Neural progenitor cell (in vitro differentiated cells): ENCODE results near the gene LRRC53. TPM values are rescaled to one million over a fixed set of nuclear protein-coding genes. Genes with fewer than 3 reads are reported as not detected.
A peak's percentile ranks its signal among the peaks of the same experiment; 100 is the strongest.

Source experiments
- DNase-seq: peaks from one replicate; pipeline ENCODE4 v3.0.0-alpha.2; 2016; ENCODE audit warnings: low spot score
- H2AFZ ChIP-seq: fragments of 200-600 bp; sonication (generic); replicated peaks from 2 replicates; pipeline ENCODE4 v1.6.1; 2016; ENCODE audit warnings: antibody characterized with exemption
- H3F3A ChIP-seq: fragments of 200-600 bp; sonication (generic); 2 replicates; pipeline ENCODE4 v1.6.1; 2016; ENCODE audit warnings: antibody characterized with exemption, low read depth
- H3K27ac ChIP-seq: fragments of 200-600 bp; sonication (generic); 2 replicates; pipeline ENCODE4 v1.5.1; 2016; ENCODE audit warnings: mild to moderate bottlenecking
- H3K27me3 ChIP-seq: fragments of 200-600 bp; sonication (generic); 2 replicates; pipeline ENCODE4 v1.6.1; 2016; ENCODE audit warnings: mild to moderate bottlenecking, moderate library complexity
- H3K36me3 ChIP-seq: fragments of 200-600 bp; sonication (generic); 2 replicates; pipeline ENCODE4 v1.5.1; 2016
- H3K4me1 ChIP-seq: fragments of 200-600 bp; sonication (generic); 2 replicates; pipeline ENCODE4 v1.6.1; 2016; ENCODE audit warnings: mixed run types
- H3K4me2 ChIP-seq: fragments of 200-600 bp; sonication (generic); 2 replicates; pipeline ENCODE4 v1.6.1; 2016
- H3K4me3 ChIP-seq: fragments of 200-600 bp; sonication (generic); 2 replicates; pipeline ENCODE4 v1.5.1; 2016
- H3K79me2 ChIP-seq: fragments of 200-600 bp; sonication (generic); 2 replicates; pipeline ENCODE4 v1.6.1; 2016; ENCODE audit warnings: low read depth
- H3K9ac ChIP-seq: fragments of 200-600 bp; sonication (generic); 2 replicates; pipeline ENCODE4 v1.6.1; 2016
- H3K9me3 ChIP-seq: fragments of 200-600 bp; sonication (generic); 2 replicates; pipeline ENCODE4 v1.5.1; 2016; ENCODE audit warnings: low read depth
- H4K20me1 ChIP-seq: fragments of 200-600 bp; sonication (generic); 2 replicates; pipeline ENCODE4 v1.6.1; 2016; ENCODE audit warnings: low read depth
- H3K27ac Mint-ChIP-seq: 3 replicates; pipeline ENCODE4 v1.8.0; 2021; ENCODE audit warnings: mixed read lengths
- H3K27me3 Mint-ChIP-seq: 2 replicates; pipeline ENCODE4 v1.8.0; 2022; ENCODE audit warnings: low read depth, mild to moderate bottlenecking, inconsistent platforms, moderate library complexity, mixed read lengths; ENCODE audit not compliant: insufficient read depth
- H3K36me3 Mint-ChIP-seq: 3 replicates; pipeline ENCODE4 v1.8.0; 2021; ENCODE audit warnings: mixed read lengths
- H3K4me1 Mint-ChIP-seq: 3 replicates; pipeline ENCODE4 v1.8.0; 2021; ENCODE audit warnings: mixed read lengths
- H3K4me3 Mint-ChIP-seq: 3 replicates; pipeline ENCODE4 v1.8.0; 2021; ENCODE audit warnings: mild to moderate bottlenecking, moderate library complexity, mixed read lengths
- H3K9me3 Mint-ChIP-seq: 3 replicates; pipeline ENCODE4 v1.8.0; 2020; ENCODE audit warnings: mixed read lengths
- EZH2 ChIP-seq: fragments of 200-600 bp; sonication (generic); IDR thresholded peaks from 2 replicates; pipeline ENCODE4 v1.6.1; 2017; ENCODE audit warnings: antibody characterized with exemption, mild to moderate bottlenecking, moderate library complexity
- EZH2phosphoT487 ChIP-seq: fragments of 200-600 bp; sonication (generic); IDR thresholded peaks from 2 replicates; pipeline ENCODE4 v1.6.1; 2017; ENCODE audit warnings: antibody characterized with exemption
- total RNA-seq: library from RNA; depleted of rRNA; stranded (reverse); fragments of >200 nt; gene quantifications from 2 replicates; pipeline ENCODE4 v1.2.3, GENCODE V29; 2015; ENCODE audit warnings: low replicate concordance
- TF ChIP-seq, protein P1 (sequence below): fragments of 200-600 bp; sonication (generic); IDR thresholded peaks from 2 replicates; pipeline ENCODE4 v1.5.1; 2017; ENCODE audit warnings: antibody characterized with exemption, mild to moderate bottlenecking

Gene LRRC53
- total RNA-seq, 1 donor from 2014 or later: not detected

- Histone ChIP-seq H3K36me3 (no peaks in the 10 kb centered on the region), H2AFZ (no peak overlapping the region), H3K9me3 (no peaks in the 10 kb centered on the region), H3K9ac (no peak overlapping the region), H3K4me2 (no peak overlapping the region), H3K4me1 (peaks cover 6% of the 10 kb centered on the region), H3K4me3 (no peak overlapping the region), H3K79me2 (no peaks in the 10 kb centered on the region), H3F3A (no peaks in the 10 kb centered on the region), H4K20me1 (no peaks in the 10 kb centered on the region), H3K27me3 (no peaks in the 10 kb centered on the region), H3K27ac (no peak overlapping the region)
- Mint-ChIP-seq H3K36me3 (peaks cover 13% of the 10 kb centered on the region), H3K9me3 (peaks cover 19% of the 10 kb centered on the region), H3K4me1 (peaks cover 14% of the 10 kb centered on the region), H3K4me3 (no peak overlapping the region), H3K27ac (peak overlapping the region; percentile 43), H3K27me3 (no peaks in the 10 kb centered on the region)
- DNase-seq: no peak
- TF ChIP-seq, protein P1, sequence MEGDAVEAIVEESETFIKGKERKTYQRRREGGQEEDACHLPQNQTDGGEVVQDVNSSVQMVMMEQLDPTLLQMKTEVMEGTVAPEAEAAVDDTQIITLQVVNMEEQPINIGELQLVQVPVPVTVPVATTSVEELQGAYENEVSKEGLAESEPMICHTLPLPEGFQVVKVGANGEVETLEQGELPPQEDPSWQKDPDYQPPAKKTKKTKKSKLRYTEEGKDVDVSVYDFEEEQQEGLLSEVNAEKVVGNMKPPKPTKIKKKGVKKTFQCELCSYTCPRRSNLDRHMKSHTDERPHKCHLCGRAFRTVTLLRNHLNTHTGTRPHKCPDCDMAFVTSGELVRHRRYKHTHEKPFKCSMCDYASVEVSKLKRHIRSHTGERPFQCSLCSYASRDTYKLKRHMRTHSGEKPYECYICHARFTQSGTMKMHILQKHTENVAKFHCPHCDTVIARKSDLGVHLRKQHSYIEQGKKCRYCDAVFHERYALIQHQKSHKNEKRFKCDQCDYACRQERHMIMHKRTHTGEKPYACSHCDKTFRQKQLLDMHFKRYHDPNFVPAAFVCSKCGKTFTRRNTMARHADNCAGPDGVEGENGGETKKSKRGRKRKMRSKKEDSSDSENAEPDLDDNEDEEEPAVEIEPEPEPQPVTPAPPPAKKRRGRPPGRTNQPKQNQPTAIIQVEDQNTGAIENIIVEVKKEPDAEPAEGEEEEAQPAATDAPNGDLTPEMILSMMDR: no peak
- TF ChIP-seq EZH2 (no peak), EZH2phosphoT487 (no peak)
These were observed 49.0 kb downstream of the LRRC53 start for GRCh38 chr1:74463333-74463988.

GRCh38 chr1:74457253-74457652 lies 55.2 kb downstream of the LRRC53 start:
- no peak overlapping the region for H3K4me3 Mint-ChIP-seq
- H3K9me3 ChIP-seq: no peaks in the 10 kb centered on the region
- H3K4me1 ChIP-seq: no peaks in the 10 kb centered on the region
- H3K4me3 ChIP-seq: no peak overlapping the region
- H3K36me3 Mint-ChIP-seq: no peaks in the 10 kb centered on the region
- no peaks in the 10 kb centered on the region for H3F3A ChIP-seq
- H3K27me3 ChIP-seq: no peaks in the 10 kb centered on the region
- no peaks in the 10 kb centered on the region for H3K27me3 Mint-ChIP-seq
- no peak overlapping the region for H3K9ac ChIP-seq
- H3K79me2 ChIP-seq: no peaks in the 10 kb centered on the region
- no peak overlapping the region for H3K27ac ChIP-seq
- no peak for DNase-seq
- H3K4me2 ChIP-seq: no peak overlapping the region
- H3K9me3 Mint-ChIP-seq: no peaks in the 10 kb centered on the region
- no peak overlapping the region for H3K27ac Mint-ChIP-seq
- no peaks in the 10 kb centered on the region for H4K20me1 ChIP-seq
- no peak overlapping the region for H2AFZ ChIP-seq
- peaks cover 8% of the 10 kb centered on the region for H3K4me1 Mint-ChIP-seq
- no peaks in the 10 kb centered on the region for H3K36me3 ChIP-seq
- TF ChIP-seq EZH2 (no peak), EZH2phosphoT487 (no peak)
- TF ChIP-seq, protein P1: no peak

GRCh38 chr1:74455390-74455789 lies 57.0 kb downstream of the LRRC53 start:
- no peaks in the 10 kb centered on the region for H3K27me3 ChIP-seq
- H3K36me3 Mint-ChIP-seq: no peaks in the 10 kb centered on the region
- no peaks in the 10 kb centered on the region for H3K4me1 ChIP-seq
- no peak for TF ChIP-seq EZH2
- TF ChIP-seq, protein P1: no peak
- no peak for TF ChIP-seq EZH2phosphoT487
- peaks cover 3% of the 10 kb centered on the region for H3K9me3 Mint-ChIP-seq
- no peak overlapping the region for H3K9ac ChIP-seq
- H3K27ac ChIP-seq: no peak overlapping the region
- DNase-seq: no peak
- H3F3A ChIP-seq: no peaks in the 10 kb centered on the region
- H3K36me3 ChIP-seq: no peaks in the 10 kb centered on the region
- H3K4me1 Mint-ChIP-seq: peaks cover 8% of the 10 kb centered on the region
- H3K79me2 ChIP-seq: no peaks in the 10 kb centered on the region
- H4K20me1 ChIP-seq: no peaks in the 10 kb centered on the region
- no peaks in the 10 kb centered on the region for H3K27me3 Mint-ChIP-seq
- H3K9me3 ChIP-seq: no peaks in the 10 kb centered on the region
- H3K4me3 ChIP-seq: no peak overlapping the region
- no peak overlapping the region for H3K4me3 Mint-ChIP-seq
- H3K4me2 ChIP-seq: no peak overlapping the region
- no peak overlapping the region for H2AFZ ChIP-seq
- H3K27ac Mint-ChIP-seq: no peak overlapping the region
